HepG2 (cell line): Measurements from ENCODE around the gene NPHS1. TPM values are rescaled to one million over a fixed set of nuclear protein-coding genes. Genes with fewer than 3 reads are reported as not detected.
A peak's percentile ranks its signal among the peaks of the same experiment; 100 is the strongest.

Experiments used
- CENPBD1 ChIP-seq: sonication (generic); formaldehyde crosslinking; IDR thresholded peaks from 2 replicates; pipeline ENCODE4 v1.8.0; 2022; ENCODE audit warnings: missing genetic modification reagents, low read depth, mild to moderate bottlenecking, borderline replicate concordance
- CREB3 ChIP-seq: sonication (generic); formaldehyde crosslinking; IDR thresholded peaks from 2 replicates; pipeline ENCODE4 v1.5.0; 2020; ENCODE audit warnings: missing genetic modification reagents
- DPF2 ChIP-seq: sonication (generic); formaldehyde crosslinking; IDR thresholded peaks from 2 replicates; pipeline ENCODE4 v1.4.0; 2020; ENCODE audit warnings: mild to moderate bottlenecking, low read depth, missing genetic modification reagents, borderline replicate concordance
- FLYWCH1 ChIP-seq: sonication (generic); formaldehyde crosslinking; IDR thresholded peaks from 2 replicates; pipeline ENCODE4 v1.8.1; 2023; ENCODE audit warnings: mild to moderate bottlenecking, missing genetic modification reagents
- FOXA1 ChIP-seq, 2 experiments: fragments of 450-650 bp in 1 of 2; sonication (generic) in 1 of 2; formaldehyde crosslinking in 1 of 2; IDR thresholded peaks; 2 replicates each; pipeline versions ENCODE4 v1.4.0 to v1.6.1; 2016 to 2020; ENCODE audit warnings: missing genetic modification reagents in 1 of 2
- FOXO1 ChIP-seq: sonication (generic); formaldehyde crosslinking; IDR thresholded peaks from 2 replicates; pipeline ENCODE4 v1.4.0; 2020; ENCODE audit warnings: missing genetic modification reagents
- GABPB1 ChIP-seq: IDR thresholded peaks from 2 replicates; pipeline ENCODE4 v1.6.1; 2016; ENCODE audit warnings: mild to moderate bottlenecking, missing genetic modification reagents, moderate library complexity, missing compliant biosample characterization
- HMGXB3 ChIP-seq: sonication (generic); formaldehyde crosslinking; IDR thresholded peaks from 2 replicates; pipeline ENCODE4 v1.4.0; 2020; ENCODE audit warnings: missing genetic modification reagents, borderline replicate concordance
- KDM6A ChIP-seq: IDR thresholded peaks from 2 replicates; pipeline ENCODE4 v1.6.1; 2016; ENCODE audit warnings: low read depth
- MXI1 ChIP-seq: IDR thresholded peaks from 3 replicates; pipeline ENCODE4 v1.6.1; 2012; ENCODE audit warnings: low read depth, low read length, inconsistent platforms, borderline replicate concordance
- NFATC3 ChIP-seq: sonication (generic); formaldehyde crosslinking; IDR thresholded peaks from 2 replicates; pipeline ENCODE4 v1.5.1; 2020; ENCODE audit warnings: mild to moderate bottlenecking, missing genetic modification reagents
- PHF20 ChIP-seq: sonication (generic); formaldehyde crosslinking; IDR thresholded peaks from 2 replicates; pipeline ENCODE4 v1.5.0; 2020; ENCODE audit warnings: mild to moderate bottlenecking, missing genetic modification reagents
- RNF219 ChIP-seq: sonication (generic); formaldehyde crosslinking; IDR thresholded peaks from 2 replicates; pipeline ENCODE4 v1.5.0; 2020; ENCODE audit warnings: mild to moderate bottlenecking, missing genetic modification reagents
- SRSF1 ChIP-seq: fragments of 200-400 bp; formaldehyde crosslinking; optimal IDR thresholded peaks from 2 replicates; pipeline ENCODE3; 2017; ENCODE audit warnings: mild to moderate bottlenecking, low read depth, low read length, moderate library complexity
- ZBTB38 ChIP-seq: sonication (generic); formaldehyde crosslinking; IDR thresholded peaks from 2 replicates; pipeline ENCODE4 v1.5.1; 2020; ENCODE audit warnings: mild to moderate bottlenecking, missing genetic modification reagents
- ZFP91 ChIP-seq: sonication (generic); formaldehyde crosslinking; IDR thresholded peaks from 2 replicates; pipeline ENCODE4 v1.9.0; 2022; ENCODE audit warnings: missing genetic modification reagents, mild to moderate bottlenecking, borderline replicate concordance
- ZNF761 ChIP-seq: sonication (generic); formaldehyde crosslinking; conservative IDR thresholded peaks from 2 replicates; pipeline ENCODE4 v1.4.0; 2020; ENCODE audit warnings: mild to moderate bottlenecking, missing genetic modification reagents
- polyA plus RNA-seq, 8 experiments: library from polyadenylated mRNA; depleted of rRNA in 3 of 8; stranded (reverse) in 7 of 8; unstranded in 1 of 8; fragments of >200 nt; fragmentation: Illumina TruSeq in 4 of 8; extraction: Trizol in 4 of 8; gene quantifications; 2 replicates each; pipeline versions ENCODE4 v1.2.1 to v1.2.3, GENCODE V29; 2011 to 2016; ENCODE audit warnings: low read depth in 4 of 8, missing spikeins in 1 of 8, mixed read lengths in 1 of 8; ENCODE audit not compliant: insufficient read depth in 1 of 8
- total RNA-seq, 5 experiments: library from RNA; depleted of rRNA; stranded (reverse); fragments of >200 nt; fragmentation: Illumina TruSeq; extraction: Trizol; gene quantifications; 2 replicates each; pipeline ENCODE4 v1.2.3, GENCODE V29; 2016; ENCODE audit warnings: low read depth in 1 of 5
- TF ChIP-seq, protein P1 (sequence below): sonication (generic); formaldehyde crosslinking; conservative IDR thresholded peaks from 2 replicates; pipeline ENCODE4 v1.4.0; 2020; ENCODE audit warnings: missing genetic modification reagents

NPHS1 gene
- total and polyA plus RNA-seq, 2 of the 13 experiments (the other 11 are each of a cell fraction or from before 2014, with no cell fraction given): not detected

GRCh38 chr19:35790981-35791813, 61.1 kb downstream of the NPHS1 start (continued):
- TF ChIP-seq HMGXB3 (CRISPR knock-in tag) (no peak), PHF20 (CRISPR knock-in tag) (no peak), MXI1 (no peak), KDM6A (CRISPR knock-in tag) (no peak), ZBTB38 (CRISPR knock-in tag) (no peak), DPF2 (no peak), ZFP91 (CRISPR knock-in tag) (peak; percentile 79; the same call in 1 of the 2 replicates), SRSF1 (no peak), FLYWCH1 (CRISPR knock-in tag) (no peak), NFATC3 (no peak), CREB3 (CRISPR knock-in tag) (no peak), GABPB1 (CRISPR knock-in tag) (peak; percentile 32; the same call in 1 of the 2 replicates), CENPBD1 (CRISPR knock-in tag) (no peak), FOXA1 (IDR thresholded peaks at IDR 0.05) (no peak), FOXA1 (CRISPR knock-in tag; IDR thresholded peaks at IDR 0.05) (no peak), ZNF761 (CRISPR knock-in tag) (no peak), FOXO1 (CRISPR knock-in tag) (0 out of 2 replicates have a peak, but pooled peaks have one; percentile 11), RNF219 (CRISPR knock-in tag) (no peak)
- TF ChIP-seq, protein P1, sequence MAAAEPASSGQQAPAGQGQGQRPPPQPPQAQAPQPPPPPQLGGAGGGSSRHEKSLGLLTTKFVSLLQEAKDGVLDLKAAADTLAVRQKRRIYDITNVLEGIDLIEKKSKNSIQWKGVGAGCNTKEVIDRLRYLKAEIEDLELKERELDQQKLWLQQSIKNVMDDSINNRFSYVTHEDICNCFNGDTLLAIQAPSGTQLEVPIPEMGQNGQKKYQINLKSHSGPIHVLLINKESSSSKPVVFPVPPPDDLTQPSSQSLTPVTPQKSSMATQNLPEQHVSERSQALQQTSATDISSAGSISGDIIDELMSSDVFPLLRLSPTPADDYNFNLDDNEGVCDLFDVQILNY (CRISPR knock-in tag): no peak
